ENCODE results near the gene MAP4K3.

Gene MAP4K3

GRCh38 chr2:39464864-39465263 is 27.8 kb upstream of the MAP4K3 start:
- TF ChIP-seq ZNF544 (tag by site-specific recombination; IDR thresholded peaks at IDR 0.05) = no peak
- no peak for TF ChIP-seq HOXD13 (CRISPR knock-in tag; IDR thresholded peaks at IDR 0.05; ENCODE audit: borderline replicate concordance)
- TF ChIP-seq BCL6B (tag by site-specific recombination; IDR thresholded peaks at IDR 0.05) = no peak
- TF ChIP-seq ZNF202 (tag by site-specific recombination; IDR thresholded peaks at IDR 0.05; ENCODE audit: borderline replicate concordance) = no peak
- no peak for TF ChIP-seq AEBP2 (tag by site-specific recombination; IDR thresholded peaks at IDR 0.05; ENCODE audit: borderline replicate concordance)
- TF ChIP-seq ZNF664 (tag by site-specific recombination; IDR thresholded peaks at IDR 0.05) = no peak
- TF ChIP-seq HIC1 (tag by site-specific recombination; IDR thresholded peaks at IDR 0.05) = no peak
- TF ChIP-seq ZXDB (tag by site-specific recombination; IDR thresholded peaks at IDR 0.05) = no peak
- no peak for TF ChIP-seq ZNF704 (tag by site-specific recombination; IDR thresholded peaks at IDR 0.05)
- no peak for TF ChIP-seq ZNF26 (tag by site-specific recombination; IDR thresholded peaks at IDR 0.05)
- no peak for TF ChIP-seq ZNF175 (tag by site-specific recombination; IDR thresholded peaks at IDR 0.05)
- no peak for TF ChIP-seq ZNF561 (tag by site-specific recombination; IDR thresholded peaks at IDR 0.05; ENCODE audit: borderline replicate concordance)
- TF ChIP-seq PBX3 (CRISPR knock-in tag; IDR thresholded peaks at IDR 0.05) = no peak
- no peak for TF ChIP-seq PRDM4 (tag by site-specific recombination; IDR thresholded peaks at IDR 0.05)
- no peak for TF ChIP-seq SP2 (tag by site-specific recombination; IDR thresholded peaks at IDR 0.05)
- Histone ChIP-seq H3K36me3 (ENCODE audit: control insufficient read depth in 2 of 2, insufficient read depth in 1 of 2, low read length in 2 of 2) (no peaks in the 10 kb centered on the region), H3K4me3 (ENCODE audit: low read depth, low read length) (no peak overlapping the region), H3K27ac (ENCODE audit: extremely low read depth, low read depth, low read length) (no peak overlapping the region), H3K9me3 (ENCODE audit: control insufficient read depth, insufficient read depth, low read depth, low read length) (no peaks in the 10 kb centered on the region), H3K4me1 (ENCODE audit: control insufficient read depth, insufficient read depth, low read length) (peaks cover 7% of the 10 kb centered on the region)
- ChIA-PET CTCF (interaction anchor here (0.8 kb wide), 1 partner anchor 395 kb away, joined by 4 read pairs; no protein-coding TSS in a partner anchor), POLR2A (no interaction called here)
